BE2C (cell line): Measurements from ENCODE around the gene UPK1B.

Experiments used
- DNase-seq: peaks from one replicate; pipeline ENCODE4 v3.0.0-alpha.2; 2020
- H3K27me3 ChIP-seq: fragments of 250-450 bp; sonication (Bioruptor Pico); 2 replicates; pipeline ENCODE4 v1.5.1; 2020; ENCODE audit warnings: mild to moderate bottlenecking
- H3K36me3 ChIP-seq: fragments of 250-450 bp; sonication (Bioruptor Pico); 2 replicates; pipeline ENCODE4 v1.5.1; 2020; ENCODE audit warnings: mild to moderate bottlenecking
- H3K4me1 ChIP-seq: fragments of 250-450 bp; sonication (Bioruptor Pico); 2 replicates; pipeline ENCODE4 v1.5.1; 2020
- H3K4me3 ChIP-seq: 2 replicates; pipeline ENCODE4 v1.5.1; 2011; ENCODE audit warnings: low read depth, low read length
- H3K9me3 ChIP-seq: fragments of 250-450 bp; sonication (Bioruptor Pico); 2 replicates; pipeline ENCODE4 v1.5.1; 2020
- CTCF ChIP-seq: IDR thresholded peaks from 2 replicates; pipeline ENCODE4 v1.5.1; 2012; ENCODE audit warnings: mild to moderate bottlenecking, low read depth, low read length

UPK1B gene

GRCh38 chr3:119225121-119225520, 51.7 kb downstream of the UPK1B start:
- Histone ChIP-seq H3K4me3 (no peak overlapping the region), H3K9me3 (no peaks in the 10 kb centered on the region), H3K36me3 (no peaks in the 10 kb centered on the region), H3K27me3 (no peaks in the 10 kb centered on the region), H3K4me1 (no peaks in the 10 kb centered on the region)
- DNase-seq, result no peak
- no peak for TF ChIP-seq CTCF

DNA sequence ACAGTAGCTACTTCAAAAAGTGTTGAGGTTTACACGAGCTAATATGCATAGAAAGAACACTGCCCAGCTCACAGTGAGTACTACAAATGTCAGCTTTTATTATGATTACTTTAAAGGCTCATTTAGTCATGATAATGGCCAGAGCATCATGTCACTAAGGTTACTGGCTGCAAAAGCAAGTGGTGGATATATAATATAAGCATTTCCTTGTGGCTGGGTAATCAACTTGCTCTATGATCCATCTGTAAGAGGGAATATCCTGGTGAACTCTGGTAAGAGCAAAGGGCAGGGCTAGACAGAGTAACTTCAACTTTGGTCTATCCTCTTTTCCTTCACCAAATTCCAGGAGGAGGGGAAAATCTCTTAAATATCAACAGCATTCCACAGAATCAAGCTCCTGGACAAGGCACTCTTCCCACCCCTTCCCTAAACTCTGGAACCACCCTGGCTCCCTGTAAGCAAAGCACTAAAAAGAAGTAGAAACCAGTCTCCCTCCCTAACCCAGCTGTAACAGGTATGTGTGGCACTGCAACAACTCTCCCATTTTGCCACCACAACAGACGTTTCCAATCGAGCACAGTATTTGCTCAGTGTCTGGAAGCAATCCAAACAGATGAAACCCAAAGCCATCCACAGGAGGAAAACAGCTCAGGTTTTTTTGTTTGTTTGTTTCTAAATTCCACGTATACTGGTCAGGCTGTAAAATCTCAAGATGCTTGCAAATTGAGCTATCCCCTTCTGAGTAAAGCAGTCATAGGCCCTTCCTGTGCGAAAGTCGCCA, 53.9 kb downstream of the UPK1B start:
- Histone ChIP-seq H3K9me3 (no peaks in the 10 kb centered on the region), H3K4me1 (no peaks in the 10 kb centered on the region), H3K36me3 (no peaks in the 10 kb centered on the region), H3K4me3 (no peak overlapping the region), H3K27me3 (no peaks in the 10 kb centered on the region)
- TF ChIP-seq CTCF, result no peak
- no peak for DNase-seq

- Histone ChIP-seq H3K4me3 (no peak overlapping the region), H3K27me3 (no peaks in the 10 kb centered on the region), H3K4me1 (no peaks in the 10 kb centered on the region), H3K36me3 (no peaks in the 10 kb centered on the region), H3K9me3 (no peaks in the 10 kb centered on the region)
- no peak for TF ChIP-seq CTCF
- no peak for DNase-seq
Measured at GRCh38 chr3:119228373-119229145, 55.2 kb downstream of the UPK1B start.

DNA sequence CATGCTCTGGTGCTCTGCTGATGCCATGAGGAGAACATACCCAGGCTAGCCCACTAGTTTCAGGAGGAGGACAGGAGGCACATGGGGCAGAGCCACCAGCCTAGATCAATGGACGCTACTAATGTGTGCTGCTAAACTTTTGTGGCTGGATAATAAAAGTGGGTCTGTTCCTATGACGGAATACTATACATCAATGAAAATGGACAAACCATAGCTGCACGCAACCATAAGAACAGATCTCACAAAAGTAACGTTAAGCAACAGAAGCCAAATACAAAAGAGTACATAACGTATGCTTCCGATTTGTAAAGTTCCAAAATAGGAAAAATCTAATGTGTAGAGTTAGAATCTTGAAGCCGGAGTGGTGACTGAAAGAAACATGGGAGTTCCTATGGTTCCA, 55.8 kb downstream of the UPK1B start:
- Histone ChIP-seq H3K36me3 (no peaks in the 10 kb centered on the region), H3K4me1 (no peaks in the 10 kb centered on the region), H3K27me3 (no peaks in the 10 kb centered on the region), H3K9me3 (no peaks in the 10 kb centered on the region), H3K4me3 (no peak overlapping the region)
- TF ChIP-seq CTCF, result no peak
- DNase-seq, result no peak

GRCh38 chr3:119230071-119230470, 56.7 kb downstream of the UPK1B start:
- TF ChIP-seq CTCF, result no peak
- Histone ChIP-seq H3K27me3 (no peaks in the 10 kb centered on the region), H3K4me3 (no peak overlapping the region), H3K36me3 (no peaks in the 10 kb centered on the region), H3K4me1 (no peaks in the 10 kb centered on the region), H3K9me3 (no peaks in the 10 kb centered on the region)
- DNase-seq, result no peak

DNA sequence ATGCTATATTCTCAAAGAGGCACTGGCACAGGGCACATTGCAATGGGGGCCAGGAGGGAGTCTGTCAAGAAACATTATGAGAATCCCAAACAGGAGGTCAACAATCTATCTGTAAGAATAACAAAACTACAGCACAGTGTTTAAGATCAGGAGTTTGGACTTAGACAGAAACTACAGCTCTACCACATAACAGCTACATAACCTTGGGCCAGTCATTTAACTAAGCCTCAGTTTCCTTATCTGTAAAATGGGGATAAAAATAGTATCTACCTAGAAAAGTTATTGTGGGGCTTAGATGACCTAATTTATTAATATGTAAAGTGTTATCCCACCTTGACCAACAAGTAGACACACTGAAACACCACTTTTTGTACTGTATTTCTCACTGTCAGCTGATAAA, 57.3 kb downstream of the UPK1B start:
- H3K4me3 ChIP-seq, result no peak overlapping the region
- H3K4me1 ChIP-seq, result no peaks in the 10 kb centered on the region
- DNase-seq, result no peak
- no peak for TF ChIP-seq CTCF
- no peaks in the 10 kb centered on the region for H3K9me3 ChIP-seq
- no peaks in the 10 kb centered on the region for H3K27me3 ChIP-seq
- no peaks in the 10 kb centered on the region for H3K36me3 ChIP-seq
